ENCODE results near the gene NOP16. TPM values are rescaled to one million over a fixed set of nuclear protein-coding genes. Genes with fewer than 3 reads are reported as not detected.

Gene NOP16
- total RNA-seq, 1 experiment from 2014 or later = 103 TPM

GRCh38 chr5:176418251-176418650 is 29.9 kb upstream of the NOP16 start:
- BruUV-seq (replicated peaks) = no TSS peak
- no peaks in the 10 kb centered on the region for H3K27me3 ChIP-seq (ENCODE audit: low read length)
- H3K4me2 ChIP-seq (ENCODE audit: low read length) = peak overlapping the region; percentile 50
- peaks cover 40% of the 10 kb centered on the region for H3K4me1 ChIP-seq (ENCODE audit: insufficient read depth, low read length)
- DNase-seq = peak; percentile 87
- no peak overlapping the region for H3K9ac ChIP-seq (ENCODE audit: low read length)
- ChIA-PET POLR2A (ENCODE audit: unreplicated experiment) (interaction anchor here (1.0 kb wide), 1 partner anchor 29 kb away, joined by 4 read pairs; no protein-coding TSS in a partner anchor), CTCF (interaction anchor here (0.9 to 1.0 kb wide), 2 partner anchors 21 to 119 kb away, joined by 3 to 8 read pairs; partner anchors contain the start of gene RNF44)
- H4K20me1 ChIP-seq (ENCODE audit: low read length) = peaks cover 10% of the 10 kb centered on the region; the same call in 1 of the 2 replicates
- no peaks in the 10 kb centered on the region for H3K9me2 ChIP-seq (replicated peaks; ENCODE audit: low read length)
- no peaks in the 10 kb centered on the region for H3K36me3 ChIP-seq (ENCODE audit: low read depth, low read length)
- H2AFZ ChIP-seq (ENCODE audit: low read length) = peak overlapping the region; percentile 17; the same call in 1 of the 2 replicates
- no peaks in the 10 kb centered on the region for H3K9me3 ChIP-seq (ENCODE audit: low read length)
- no peak overlapping the region for H3K4me3 ChIP-seq (ENCODE audit: low read length)
- no peak for TF ChIP-seq EZH2phosphoT487 (IDR thresholded peaks at IDR 0.05; ENCODE audit: borderline replicate concordance, low read length)
- TF ChIP-seq CTCF (conservative IDR thresholded peaks at IDR 0.05; ENCODE audit: low read depth, low read length) = no peak
- TF ChIP-seq EZH2 (IDR thresholded peaks at IDR 0.05; ENCODE audit: low read length, unreplicated experiment) = no peak
- peaks cover 30% of the 10 kb centered on the region for H3K79me2 ChIP-seq (ENCODE audit: low read length)
- no peak; the same call in 1 of the 2 replicates for ATAC-seq
- H3K27ac ChIP-seq (ENCODE audit: low read length) = peak overlapping the region; percentile 35
- intact Hi-C loops (cut with micrococcal nuclease) = no loop called here
- no peaks in the 10 kb centered on the region for H3F3A ChIP-seq (ENCODE audit: low read length, unreplicated experiment)

GRCh38 chr5:176416965-176417364 is 28.6 kb upstream of the NOP16 start:
- Histone ChIP-seq H3K9me2 (replicated peaks; ENCODE audit: low read length) (no peaks in the 10 kb centered on the region), H3K27ac (ENCODE audit: low read length) (0 out of 2 replicates have a peak overlapping the region, but pooled peaks have one; percentile 8), H3K4me1 (ENCODE audit: insufficient read depth, low read length) (peaks cover 52% of the 10 kb centered on the region), H3K27me3 (ENCODE audit: low read length) (no peaks in the 10 kb centered on the region), H3K4me3 (ENCODE audit: low read length) (peak overlapping the region; percentile 38; the same call in 1 of the 2 replicates), H2AFZ (ENCODE audit: low read length) (peak overlapping the region; percentile 67), H3K9ac (ENCODE audit: low read length) (0 out of 2 replicates have a peak overlapping the region, but pooled peaks have one; percentile 19), H3K4me2 (ENCODE audit: low read length) (peak overlapping the region; percentile 74), H3K79me2 (ENCODE audit: low read length) (peaks cover 42% of the 10 kb centered on the region), H3K9me3 (ENCODE audit: low read length) (no peaks in the 10 kb centered on the region), H3F3A (ENCODE audit: low read length, unreplicated experiment) (no peaks in the 10 kb centered on the region), H3K36me3 (ENCODE audit: low read depth, low read length) (no peaks in the 10 kb centered on the region), H4K20me1 (ENCODE audit: low read length) (peaks cover 10% of the 10 kb centered on the region; the same call in 1 of the 2 replicates)
- intact Hi-C loops (cut with micrococcal nuclease) = loop anchor here (1.0 to 2.0 kb wide), 4 partner anchors 31 to 154 kb away; partner anchors contain the start of genes FAF2 and RNF44
- BruUV-seq (replicated peaks) = no TSS peak
- ChIA-PET CTCF (interaction anchor here (0.6 to 1.7 kb wide), 5 partner anchors 11 to 153 kb away, joined by 3 to 14 read pairs (median 7); partner anchors contain the start of gene FAF2), POLR2A (ENCODE audit: unreplicated experiment) (no interaction called here)
- TF ChIP-seq CTCF (conservative IDR thresholded peaks at IDR 0.05; ENCODE audit: low read depth, low read length) = no peak
- TF ChIP-seq EZH2phosphoT487 (IDR thresholded peaks at IDR 0.05; ENCODE audit: borderline replicate concordance, low read length) = no peak
- no peak for TF ChIP-seq EZH2 (IDR thresholded peaks at IDR 0.05; ENCODE audit: low read length, unreplicated experiment)
- ATAC-seq (no peak), DNase-seq (no peak)

All from PC-3 (cell line).